Measurements from ENCODE around the gene ASTN2. TPM values are rescaled to one million over a fixed set of nuclear protein-coding genes. Genes with fewer than 3 reads are reported as not detected.

ASTN2 gene
- total and polyA plus RNA-seq, 2 experiments from 2014 or later = 7.0 to 24.6 TPM

- TF ChIP-seq NANOG (IDR thresholded peaks at IDR 0.05; ENCODE audit: borderline replicate concordance) = no peak
- TF ChIP-seq CTCF (conservative IDR thresholded peaks at IDR 0.05; ENCODE audit: low read depth in 2 of 2) = no peak
- no peak for TF ChIP-seq EZH2phosphoT487 (IDR thresholded peaks at IDR 0.05; ENCODE audit: unreplicated experiment)
These were observed 136.8 kb downstream of the ASTN2 start (continued) for GRCh38 chr9:117278020-117278419.

GRCh38 chr9:117276444-117276843, 138.4 kb downstream of the ASTN2 start:
- no peak for DNase-seq (ENCODE audit: low spot score)
- Mint-ChIP-seq H3K4me3 (no peak overlapping the region), H3K36me3 (ENCODE audit: low read depth) (peaks cover 3% of the 10 kb centered on the region; the same call in 1 of the 3 replicates), H3K27me3 (ENCODE audit: insufficient read depth, low read depth, poor library complexity) (peaks cover 1% of the 10 kb centered on the region), H3K4me1 (peaks cover 8% of the 10 kb centered on the region; the same call in 2 of the 3 replicates), H3K27ac (no peak overlapping the region), H3K9me3 (no peaks in the 10 kb centered on the region; the same call in 1 of the 3 replicates)
- Histone ChIP-seq H3K27me3 (ENCODE audit: insufficient read depth) (no peaks in the 10 kb centered on the region), H3K27ac (ENCODE audit: low read depth) (no peak overlapping the region), H3K36me3 (ENCODE audit: insufficient read depth) (no peaks in the 10 kb centered on the region), H3K4me2 (no peak overlapping the region), H3K79me2 (replicated peaks; ENCODE audit: insufficient read depth) (no peaks in the 10 kb centered on the region), H4K20me1 (replicated peaks; ENCODE audit: insufficient read depth) (0 out of 2 replicates have a peak, but pooled peaks cover 3% of the 10 kb centered on the region), H3K4me1 (ENCODE audit: insufficient read depth) (peaks cover 6% of the 10 kb centered on the region), H3F3A (replicated peaks; ENCODE audit: low read depth) (no peaks in the 10 kb centered on the region), H3K4me3 (no peak overlapping the region), H3K9me2 (ENCODE audit: insufficient read depth) (peaks cover 5% of the 10 kb centered on the region; the same call in 1 of the 2 replicates), H2AFZ (no peak overlapping the region)
- ATAC-seq = no peak
- TF ChIP-seq CTCF (conservative IDR thresholded peaks at IDR 0.05; ENCODE audit: low read depth in 2 of 2) = no peak

- Mint-ChIP-seq H3K4me3 (no peak overlapping the region), H3K9me3 (no peaks in the 10 kb centered on the region; the same call in 1 of the 3 replicates), H3K27ac (no peak overlapping the region), H3K4me1 (peaks cover 25% of the 10 kb centered on the region), H3K27me3 (ENCODE audit: insufficient read depth, low read depth, poor library complexity) (peaks cover 11% of the 10 kb centered on the region), H3K36me3 (ENCODE audit: low read depth) (peaks cover 3% of the 10 kb centered on the region; the same call in 1 of the 3 replicates)
- Histone ChIP-seq H3K9me2 (ENCODE audit: insufficient read depth) (peaks cover 5% of the 10 kb centered on the region; the same call in 1 of the 2 replicates), H3K27me3 (ENCODE audit: insufficient read depth) (peaks cover 23% of the 10 kb centered on the region), H2AFZ (no peak overlapping the region), H3K27ac (ENCODE audit: low read depth) (no peak overlapping the region), H3K4me3 (no peak overlapping the region), H3K36me3 (ENCODE audit: insufficient read depth) (no peaks in the 10 kb centered on the region), H3K4me1 (ENCODE audit: insufficient read depth) (peaks cover 18% of the 10 kb centered on the region), H3K79me2 (replicated peaks; ENCODE audit: insufficient read depth) (no peaks in the 10 kb centered on the region), H3F3A (replicated peaks; ENCODE audit: low read depth) (no peaks in the 10 kb centered on the region), H4K20me1 (replicated peaks; ENCODE audit: insufficient read depth) (0 out of 2 replicates have a peak, but pooled peaks cover 3% of the 10 kb centered on the region), H3K4me2 (no peak overlapping the region)
- ATAC-seq = no peak
- no peak for DNase-seq (ENCODE audit: low spot score)
- TF ChIP-seq ETS1 (IDR thresholded peaks at IDR 0.05) = no peak
- TF ChIP-seq CREB1 (CRISPR knock-in tag; IDR thresholded peaks at IDR 0.05; ENCODE audit: low read depth) = no peak
- TF ChIP-seq STAT1 (IDR thresholded peaks at IDR 0.05; ENCODE audit: unreplicated experiment) = no peak
- no peak for TF ChIP-seq JUNB (IDR thresholded peaks at IDR 0.05; ENCODE audit: unreplicated experiment)
- no peak for TF ChIP-seq ZNF462 (CRISPR knock-in tag; IDR thresholded peaks at IDR 0.05)
- no peak for TF ChIP-seq ZNF114 (CRISPR knock-in tag; IDR thresholded peaks at IDR 0.05)
These were observed 141.2 kb downstream of the ASTN2 start for GRCh38 chr9:117273612-117274011.

All from GM23338 (cell line).